H9 (cell line): Measurements from ENCODE around the gene MTG1. TPM values are rescaled to one million over a fixed set of nuclear protein-coding genes. Genes with fewer than 3 reads are reported as not detected.

ENCODE experiments used
- DNase-seq: peaks from one replicate; pipeline ENCODE4 v3.0.0-alpha.2; 2017
- H2AFZ ChIP-seq: one replicate; pipeline ENCODE4 v1.6.1; 2013; ENCODE audit warnings: mild to moderate bottlenecking, low read length, control low read depth, moderate library complexity
- H2AK5ac ChIP-seq: 2 replicates; pipeline ENCODE4 v1.6.1; 2013; ENCODE audit warnings: low read length, control low read depth, mixed read lengths; ENCODE audit not compliant: insufficient read length
- H2BK120ac ChIP-seq: one replicate; pipeline ENCODE4 v1.6.1; 2013; ENCODE audit warnings: low read depth, mild to moderate bottlenecking, low read length, control low read depth, inconsistent platforms; ENCODE audit not compliant: poor library complexity, severe bottlenecking
- H2BK12ac ChIP-seq: 2 replicates; pipeline ENCODE4 v1.6.1; 2013; ENCODE audit warnings: low read length, control low read depth, mixed read lengths, low read depth; ENCODE audit not compliant: insufficient read length
- H2BK15ac ChIP-seq: 2 replicates; pipeline ENCODE4 v1.6.1; 2013; ENCODE audit warnings: low read depth, low read length, control low read depth
- H2BK20ac ChIP-seq: one replicate; pipeline ENCODE4 v1.6.1; 2013; ENCODE audit warnings: low read depth, mild to moderate bottlenecking, low read length, control low read depth, inconsistent platforms; ENCODE audit not compliant: poor library complexity, severe bottlenecking
- H2BK5ac ChIP-seq: 2 replicates; pipeline ENCODE4 v1.6.1; 2013; ENCODE audit warnings: low read length, control low read depth, mixed read lengths; ENCODE audit not compliant: insufficient read length
- H3K14ac ChIP-seq: 2 replicates; pipeline ENCODE4 v1.6.1; 2013; ENCODE audit warnings: low read length, control low read depth; ENCODE audit not compliant: insufficient read depth
- H3K18ac ChIP-seq: 2 replicates; pipeline ENCODE4 v1.6.1; 2013; ENCODE audit warnings: low read depth, mild to moderate bottlenecking, mixed read lengths, low read length, control low read depth; ENCODE audit not compliant: insufficient read length
- H3K23ac ChIP-seq: 2 replicates; pipeline ENCODE4 v1.6.1; 2013; ENCODE audit warnings: low read length, control low read depth, mixed read lengths, low read depth; ENCODE audit not compliant: insufficient read length
- H3K23me2 ChIP-seq: 2 replicates; pipeline ENCODE4 v1.6.1; 2013; ENCODE audit warnings: low read depth, mild to moderate bottlenecking, mixed read lengths, low read length, control low read depth; ENCODE audit not compliant: insufficient read length, poor library complexity, severe bottlenecking
- H3K27ac ChIP-seq: 2 replicates; pipeline ENCODE4 v1.5.1; 2013; ENCODE audit warnings: low read length, control low read depth, mixed read lengths, low read depth; ENCODE audit not compliant: insufficient read length
- H3K27me3 ChIP-seq: 2 replicates; pipeline ENCODE4 v1.6.1; 2013; ENCODE audit warnings: low read length, control low read depth, inconsistent platforms; ENCODE audit not compliant: insufficient read depth
- H3K4ac ChIP-seq: 2 replicates; pipeline ENCODE4 v1.6.1; 2013; ENCODE audit warnings: low read depth, mild to moderate bottlenecking, control low read depth, inconsistent platforms, low read length, moderate library complexity
- H3K4me1 ChIP-seq: 2 replicates; pipeline ENCODE4 v1.6.1; 2013; ENCODE audit warnings: low read length, control low read depth, inconsistent platforms; ENCODE audit not compliant: insufficient read depth
- H3K4me2 ChIP-seq: 2 replicates; pipeline ENCODE4 v1.6.1; 2013; ENCODE audit warnings: low read length, control low read depth, mixed read lengths; ENCODE audit not compliant: insufficient read length, insufficient read depth
- H3K56ac ChIP-seq: 2 replicates; pipeline ENCODE4 v1.6.1; 2013; ENCODE audit warnings: low read depth, mild to moderate bottlenecking, mixed read lengths, low read length, control low read depth; ENCODE audit not compliant: insufficient read length
- H3K79me1 ChIP-seq: 2 replicates; pipeline ENCODE4 v1.6.1; 2013; ENCODE audit warnings: low read depth, mild to moderate bottlenecking, moderate library complexity, low read length, control low read depth, inconsistent platforms; ENCODE audit not compliant: insufficient read depth, poor library complexity, severe bottlenecking
- H3K79me2 ChIP-seq: 2 replicates; pipeline ENCODE4 v1.6.1; 2013; ENCODE audit warnings: low read length, control low read depth, inconsistent platforms; ENCODE audit not compliant: insufficient read depth
- H3K9ac ChIP-seq: 2 replicates; pipeline ENCODE4 v1.6.1; 2013; ENCODE audit warnings: low read length, control low read depth, mixed read lengths; ENCODE audit not compliant: insufficient read length; ENCODE audit errors: extremely low read depth
- H3K9me3 ChIP-seq: one replicate; pipeline ENCODE4 v1.6.1; 2013; ENCODE audit warnings: low read depth, low read length, inconsistent platforms; ENCODE audit not compliant: control insufficient read depth
- H3T11ph ChIP-seq: one replicate; pipeline ENCODE4 v1.6.1; 2013; ENCODE audit warnings: mild to moderate bottlenecking, low read length, control low read depth, inconsistent platforms
- H4K20me1 ChIP-seq: one replicate; pipeline ENCODE4 v1.6.1; 2013; ENCODE audit not compliant: control insufficient read depth, insufficient read length, insufficient read depth
- H4K5ac ChIP-seq: 2 replicates; pipeline ENCODE4 v1.6.1; 2013; ENCODE audit warnings: low read depth, mild to moderate bottlenecking, mixed read lengths, low read length, control low read depth; ENCODE audit not compliant: insufficient read length
- H4K8ac ChIP-seq: replicated peaks from 2 replicates; pipeline ENCODE4 v1.6.1; 2013; ENCODE audit warnings: low read length, control low read depth, mixed read lengths, low read depth; ENCODE audit not compliant: insufficient read length
- H4K91ac ChIP-seq: 2 replicates; pipeline ENCODE4 v1.6.1; 2013; ENCODE audit warnings: low read depth, mild to moderate bottlenecking, moderate library complexity, mixed read lengths, low read length, control low read depth; ENCODE audit not compliant: insufficient read length
- H3K27ac Mint-ChIP-seq, 3 experiments: 2 replicates in 2 of 3; 3 replicates in 1 of 3; pipeline ENCODE4 v1.8.0; 2020 to 2021; ENCODE audit warnings: mixed read lengths in 3 of 3, mild to moderate bottlenecking in 1 of 3, moderate library complexity in 1 of 3
- H3K27me3 Mint-ChIP-seq: 2 replicates; pipeline ENCODE4 v1.8.0; 2021; ENCODE audit warnings: low read depth, mild to moderate bottlenecking, moderate library complexity, mixed read lengths
- H3K36me3 Mint-ChIP-seq, 3 experiments: 2 replicates in 2 of 3; 3 replicates in 1 of 3; pipeline ENCODE4 v1.8.0; 2020 to 2021; ENCODE audit warnings: low read depth in 3 of 3, mixed read lengths in 3 of 3; ENCODE audit not compliant: insufficient read depth in 1 of 3
- H3K4me1 Mint-ChIP-seq, 2 experiments: 2 replicates each; pipeline ENCODE4 v1.8.0; 2020; ENCODE audit warnings: mixed read lengths in 2 of 2
- H3K4me3 Mint-ChIP-seq, 2 experiments: 2 replicates in 1 of 2; 3 replicates in 1 of 2; pipeline ENCODE4 v1.8.0; 2020 to 2021; ENCODE audit warnings: mild to moderate bottlenecking in 2 of 2, mixed read lengths in 2 of 2, moderate library complexity in 1 of 2
- H3K9me3 Mint-ChIP-seq, 2 experiments: 2 replicates in 1 of 2; 3 replicates in 1 of 2; pipeline ENCODE4 v1.8.0; 2020; ENCODE audit warnings: mild to moderate bottlenecking in 2 of 2, mixed read lengths in 2 of 2, moderate library complexity in 1 of 2
- CTCF ChIP-seq: fragments of 200-600 bp; sonication (generic); conservative IDR thresholded peaks from 3 replicates; pipeline ENCODE4 v1.8.0; 2021; ENCODE audit warnings: antibody characterized with exemption, mild to moderate bottlenecking
- WGBS: extraction: QIAGEN DNeasy Blood & Tissue Kit; methylation state at CpG from one replicate; pipeline ENCODE4 v1.1.7; 2013; ENCODE audit warnings: missing lambda C conversion rate, low lambda C conversion rate, mixed read lengths; ENCODE audit not compliant: insufficient read length; ENCODE audit errors: extremely low coverage; 5-methylcytosine and 5-hydroxymethylcytosine counted together
- total RNA-seq: library from RNA; stranded (reverse); gene quantifications from 2 replicates; pipeline ENCODE4 v1.2.1, GENCODE V29; 2021

MTG1 gene
- total RNA-seq, 1 experiment from 2014 or later = 65.3 TPM

- no peak overlapping the region for H2AFZ ChIP-seq
- no peaks in the 10 kb centered on the region for H4K20me1 ChIP-seq
- no peak overlapping the region for H2BK15ac ChIP-seq
- no peak overlapping the region for H3K18ac ChIP-seq
- no peaks in the 10 kb centered on the region for H3K4me1 ChIP-seq
- H3K4me3 Mint-ChIP-seq = no peak overlapping the region
- H3K27ac Mint-ChIP-seq = no peak overlapping the region
- H3K23me2 ChIP-seq = no peaks in the 10 kb centered on the region
- no peak overlapping the region for H3K14ac ChIP-seq
- H2BK120ac ChIP-seq = no peak overlapping the region
- H3K36me3 Mint-ChIP-seq = peaks cover 40 to 77% (median 77%) of the 10 kb centered on the region in 3 experiments; a peak in 6 of 7 replicates
- no peak overlapping the region for H4K91ac ChIP-seq
- H2BK12ac ChIP-seq = no peak overlapping the region
- no peak overlapping the region for H3T11ph ChIP-seq
- H3K27ac ChIP-seq = no peak overlapping the region
- no CpG with 5 or more reads among the region's 17 CpGs for WGBS
- no peak overlapping the region for H4K5ac ChIP-seq
- H3K9me3 Mint-ChIP-seq = no peaks in the 10 kb centered on the region
- H3K4me1 Mint-ChIP-seq = peaks cover 0 to 2% of the 10 kb centered on the region in 2 experiments; a peak in 1 of 4 replicates
- H2AK5ac ChIP-seq = no peak overlapping the region
- H2BK20ac ChIP-seq = no peak overlapping the region
- no peaks in the 10 kb centered on the region for H3K27me3 Mint-ChIP-seq
- no peak overlapping the region for H3K4ac ChIP-seq
- no peaks in the 10 kb centered on the region for H3K27me3 ChIP-seq
- no peaks in the 10 kb centered on the region for H3K9me3 ChIP-seq
- H2BK5ac ChIP-seq = no peak overlapping the region
- no peak overlapping the region for H3K4me2 ChIP-seq
- H3K23ac ChIP-seq = no peak overlapping the region
- no peaks in the 10 kb centered on the region for H3K79me2 ChIP-seq
- no peak overlapping the region for H4K8ac ChIP-seq
- H3K79me1 ChIP-seq = no peaks in the 10 kb centered on the region
- H3K9ac ChIP-seq = no peak overlapping the region
- H3K56ac ChIP-seq = no peak overlapping the region
- DNase-seq = no peak
- TF ChIP-seq CTCF = no peak
These were observed 27.9 kb upstream of the MTG1 start for GRCh38 chr10:133366130-133366478.
